IPS-18a (cell line): ENCODE measurements around the gene HAGHL.
"Not testable (repeated sequence)": the region's sequence is repeated elsewhere in the genome, so short reads cannot be mapped to it uniquely, and the experiment has no call there.

ENCODE experiments used
- H3K27ac ChIP-seq: one replicate; pipeline ENCODE4 v1.5.1; 2013; ENCODE audit warnings: low read length
- H3K27me3 ChIP-seq: one replicate; pipeline ENCODE4 v1.6.1; 2013; ENCODE audit warnings: mild to moderate bottlenecking, low read length; ENCODE audit not compliant: control insufficient read depth, insufficient read depth
- H3K36me3 ChIP-seq: one replicate; pipeline ENCODE4 v1.6.1; 2013; ENCODE audit warnings: low read depth, low read length; ENCODE audit not compliant: control insufficient read depth
- H3K4me1 ChIP-seq: one replicate; pipeline ENCODE4 v1.6.1; 2013; ENCODE audit warnings: low read depth, low read length; ENCODE audit not compliant: control insufficient read depth
- H3K4me3 ChIP-seq: one replicate; pipeline ENCODE4 v1.5.1; 2013; ENCODE audit warnings: low read length
- H3K9ac ChIP-seq: one replicate; pipeline ENCODE4 v1.6.1; 2013; ENCODE audit warnings: mild to moderate bottlenecking, low read length, moderate library complexity
- H3K9me3 ChIP-seq: one replicate; pipeline ENCODE4 v1.6.1; 2013; ENCODE audit warnings: low read depth, low read length; ENCODE audit not compliant: control insufficient read depth

The HAGHL gene

DNA sequence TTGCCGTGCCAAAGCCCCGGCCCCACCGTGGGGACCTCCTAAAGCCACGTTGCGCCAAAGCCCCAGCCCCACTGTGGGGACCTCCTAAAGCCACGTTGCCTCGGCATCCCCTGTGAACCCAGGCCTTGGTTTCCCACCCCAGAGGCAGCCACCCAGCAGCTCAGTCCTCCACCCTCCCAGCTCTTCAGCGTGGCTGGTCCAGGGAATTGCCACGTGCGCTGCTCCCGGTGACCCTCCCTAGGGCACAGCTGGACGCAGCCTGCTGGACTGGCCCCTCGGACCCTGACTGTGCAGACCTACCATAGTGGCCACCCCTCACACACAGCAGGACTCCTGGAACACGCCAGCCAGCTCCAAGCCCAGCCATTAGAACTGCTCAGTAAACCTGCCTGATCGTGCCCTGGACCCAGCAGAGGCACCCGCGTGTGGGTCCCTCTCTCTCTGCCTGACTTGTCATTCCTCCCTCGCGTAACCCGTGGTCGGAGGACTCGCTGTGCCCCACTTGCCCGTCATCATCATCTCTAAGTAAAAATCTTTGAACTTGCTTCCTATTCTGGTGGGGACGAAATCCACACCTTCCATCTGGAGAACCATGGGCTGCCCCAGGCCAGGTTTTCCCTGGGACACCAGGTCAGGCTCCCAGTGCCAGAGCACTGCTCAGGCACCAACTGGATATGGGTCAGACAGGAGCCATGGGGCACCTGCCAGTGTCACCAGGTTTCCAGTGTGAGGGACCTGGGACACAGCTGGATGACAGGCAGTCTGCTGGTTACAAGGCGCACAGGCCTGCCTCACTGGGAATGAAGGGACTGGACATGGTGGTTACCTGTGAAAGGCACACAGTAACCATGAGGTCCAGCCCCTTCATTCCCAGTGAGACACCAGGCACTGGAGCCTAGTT is 8.3 kb downstream of the HAGHL start:
- Histone ChIP-seq H3K9me3 (no peaks in the 10 kb centered on the region), H3K36me3 (peaks cover 5% of the 10 kb centered on the region), H3K27ac (no peak overlapping the region), H3K27me3 (no peaks in the 10 kb centered on the region), H3K9ac (no peak overlapping the region), H3K4me1 (no peaks in the 10 kb centered on the region), H3K4me3 (no peak overlapping the region)

DNA sequence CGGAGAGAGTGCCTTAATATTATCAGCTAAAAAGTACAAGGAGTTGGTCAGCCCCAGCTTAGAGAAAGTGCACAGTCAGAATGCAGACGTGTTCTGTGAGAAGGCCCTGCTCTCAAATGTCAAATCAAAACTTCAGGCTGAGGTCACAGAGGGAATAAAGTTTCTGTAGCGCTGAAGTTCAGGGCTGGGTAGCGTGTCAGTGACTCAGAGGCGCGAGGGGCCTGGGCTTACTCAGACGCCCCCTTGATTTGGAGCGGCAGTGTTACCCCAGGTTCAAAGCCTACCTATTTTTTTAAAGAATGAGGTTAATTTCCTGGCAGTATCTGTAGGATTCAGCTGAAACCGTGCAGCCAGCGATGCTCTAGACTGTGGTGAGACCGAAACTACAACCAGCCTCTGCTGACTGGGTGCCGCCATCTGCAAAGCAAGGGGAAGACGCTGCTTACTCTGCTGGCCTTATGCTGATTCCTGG is 9.1 kb downstream of the HAGHL start:
- Histone ChIP-seq H3K27ac (no peak overlapping the region), H3K4me1 (no peaks in the 10 kb centered on the region), H3K9me3 (no peaks in the 10 kb centered on the region), H3K36me3 (peaks cover 5% of the 10 kb centered on the region), H3K9ac (no peak overlapping the region), H3K27me3 (no peaks in the 10 kb centered on the region), H3K4me3 (no peak overlapping the region)

DNA sequence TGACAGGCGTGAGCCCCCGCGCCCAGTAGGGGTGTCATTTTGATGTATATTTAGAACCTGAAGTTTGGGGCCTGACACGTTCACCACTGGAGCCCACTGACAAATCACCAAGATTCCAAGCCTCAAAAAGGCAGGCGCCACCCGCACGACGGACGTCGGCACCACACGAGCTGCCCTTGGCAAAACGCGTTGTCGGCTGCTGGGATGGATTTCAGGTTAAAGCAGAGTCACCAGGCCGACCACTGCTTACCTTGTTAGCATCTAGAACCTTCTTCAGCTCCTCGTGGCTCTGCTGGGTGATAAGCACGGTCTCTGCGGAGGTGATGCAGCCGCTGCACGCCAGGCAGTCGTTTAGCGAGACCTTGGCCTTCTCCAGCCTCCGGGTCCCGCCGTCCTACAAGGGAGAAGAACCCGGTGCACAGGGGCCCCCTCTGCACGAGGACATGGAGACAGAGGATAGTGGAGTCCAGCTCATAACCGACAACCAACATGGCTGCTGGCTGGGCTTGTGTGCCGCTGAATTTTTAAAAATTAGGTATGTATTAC is 10.1 kb downstream of the HAGHL start:
- no peaks in the 10 kb centered on the region for H3K4me1 ChIP-seq
- H3K27me3 ChIP-seq = no peaks in the 10 kb centered on the region
- H3K9me3 ChIP-seq = no peaks in the 10 kb centered on the region
- H3K9ac ChIP-seq = no peak overlapping the region
- no peak overlapping the region for H3K27ac ChIP-seq
- peaks cover 5% of the 10 kb centered on the region for H3K36me3 ChIP-seq
- H3K4me3 ChIP-seq = no peak overlapping the region

DNA sequence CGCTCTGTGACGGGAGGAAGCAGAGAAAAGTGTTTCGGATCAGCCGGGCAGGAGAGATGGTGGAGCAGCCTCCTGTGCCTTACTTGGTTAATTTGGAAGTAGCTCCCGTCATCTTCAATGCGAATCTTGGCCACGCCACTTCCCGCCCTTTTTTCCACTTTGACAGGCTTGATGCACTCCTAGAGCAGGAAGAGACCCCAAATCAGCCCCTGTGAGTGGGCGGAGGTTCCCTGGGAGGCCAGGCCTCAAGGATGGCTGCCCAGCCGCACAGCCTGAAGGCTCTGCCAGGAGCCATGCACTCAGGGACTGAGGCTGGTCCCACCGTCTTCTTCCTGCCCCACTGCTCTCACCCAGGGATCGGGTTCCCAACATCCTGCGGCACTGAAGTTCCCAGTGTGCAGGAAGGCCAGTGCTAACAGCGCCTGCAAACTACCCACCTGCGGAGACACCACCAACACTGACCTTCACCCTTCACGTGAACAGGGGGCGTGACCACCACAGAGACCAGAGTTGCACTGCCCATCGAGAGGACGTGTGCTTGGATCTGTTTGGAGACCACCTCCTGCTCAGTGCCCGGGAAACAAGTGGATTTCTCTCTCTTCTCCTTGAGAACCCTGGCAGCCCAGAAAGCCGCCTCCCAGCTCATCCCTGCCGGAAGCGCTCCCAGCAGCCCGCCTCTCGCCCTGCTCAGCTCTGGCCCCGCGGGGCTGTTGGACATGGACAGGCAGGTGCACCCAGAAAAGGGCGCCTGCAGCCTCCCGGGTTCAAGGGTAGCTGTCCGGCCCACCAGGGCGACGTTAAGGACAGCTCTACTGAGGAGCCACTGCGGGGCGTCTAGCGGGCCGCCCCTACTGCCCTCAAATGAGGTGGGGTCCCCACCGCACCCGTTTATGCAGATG is 12.9 kb downstream of the HAGHL start:
- Histone ChIP-seq H3K27ac (no peak overlapping the region), H3K4me1 (no peaks in the 10 kb centered on the region), H3K4me3 (peak overlapping the region; percentile 75), H3K36me3 (peaks cover 5% of the 10 kb centered on the region), H3K9me3 (no peaks in the 10 kb centered on the region), H3K27me3 (no peaks in the 10 kb centered on the region), H3K9ac (peak overlapping the region; percentile 62)

DNA sequence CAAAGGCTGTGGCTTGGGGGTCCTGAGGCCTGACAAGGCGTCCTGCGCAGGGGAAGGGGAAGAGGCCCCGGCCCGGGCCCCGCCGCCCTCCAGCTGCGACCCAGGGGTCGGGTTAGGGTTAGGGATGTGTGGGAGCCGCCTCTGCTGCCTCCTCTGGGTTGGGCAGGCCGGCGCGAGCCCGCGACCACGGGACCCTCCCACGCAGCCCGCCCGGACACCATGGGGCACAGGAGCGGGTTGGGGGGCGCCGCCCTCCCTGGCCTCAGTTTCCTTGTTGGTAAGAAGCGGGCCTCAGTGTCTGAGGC is 13.5 kb downstream of the HAGHL start:
- H3K27ac ChIP-seq = no peak overlapping the region
- H3K9me3 ChIP-seq = no peaks in the 10 kb centered on the region
- H3K36me3 ChIP-seq = peaks cover 5% of the 10 kb centered on the region
- H3K9ac ChIP-seq = peak overlapping the region; percentile 62
- peak overlapping the region; percentile 75 for H3K4me3 ChIP-seq
- H3K4me1 ChIP-seq = no peaks in the 10 kb centered on the region
- H3K27me3 ChIP-seq = no peaks in the 10 kb centered on the region

DNA sequence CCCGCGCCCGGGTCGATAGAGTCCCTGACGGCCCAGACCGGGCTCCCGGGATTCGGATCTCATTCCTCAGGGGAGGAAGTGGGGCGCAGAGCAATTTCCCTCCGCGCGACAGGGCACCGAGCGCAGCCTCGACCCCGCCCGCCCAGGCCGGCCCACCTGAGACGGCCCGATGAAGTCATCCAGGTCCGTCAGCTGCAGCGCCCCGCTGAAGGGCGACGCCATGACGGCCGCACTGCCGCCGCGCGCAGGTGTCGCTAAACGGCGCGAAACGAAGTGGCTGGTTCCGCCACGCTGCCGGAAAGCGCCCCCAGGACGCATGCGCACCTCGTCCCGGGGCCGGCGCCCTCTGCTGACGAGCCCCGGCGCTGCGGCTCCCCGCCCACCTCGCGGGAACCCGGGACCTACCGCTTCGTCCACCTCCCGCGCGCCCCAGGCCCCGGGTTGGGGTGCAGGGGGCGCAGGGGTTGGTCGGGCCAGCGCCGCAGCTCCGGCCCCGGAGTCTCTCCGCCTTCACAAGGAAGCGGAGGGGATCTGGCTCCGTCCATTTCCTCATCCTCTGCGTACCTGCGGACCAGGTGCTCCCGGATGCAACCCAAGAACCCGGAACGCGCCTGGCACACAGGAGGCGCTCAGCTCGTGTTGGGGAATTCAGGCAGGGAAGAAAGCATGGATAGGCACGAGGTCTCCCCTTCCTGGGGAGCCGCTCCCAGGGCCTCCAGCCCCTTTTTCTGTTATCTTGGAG is 14.0 kb downstream of the HAGHL start, which contains the start of gene CIAO3:
Gene CIAO3 (minus strand): TSS at position 234 of the 742 bp plus-strand sequence. CDS start 12 bp downstream, at position 222.
- Histone ChIP-seq H3K36me3 (peaks cover 3% of the 10 kb centered on the region), H3K9me3 (no peaks in the 10 kb centered on the region), H3K4me1 (no peaks in the 10 kb centered on the region), H3K27me3 (no peaks in the 10 kb centered on the region), H3K27ac (peak within 1 kb of the TSS; percentile 75), H3K9ac (peak within 1 kb of the TSS; percentile 83), H3K4me3 (peak within 1 kb of the TSS; percentile 75)

DNA sequence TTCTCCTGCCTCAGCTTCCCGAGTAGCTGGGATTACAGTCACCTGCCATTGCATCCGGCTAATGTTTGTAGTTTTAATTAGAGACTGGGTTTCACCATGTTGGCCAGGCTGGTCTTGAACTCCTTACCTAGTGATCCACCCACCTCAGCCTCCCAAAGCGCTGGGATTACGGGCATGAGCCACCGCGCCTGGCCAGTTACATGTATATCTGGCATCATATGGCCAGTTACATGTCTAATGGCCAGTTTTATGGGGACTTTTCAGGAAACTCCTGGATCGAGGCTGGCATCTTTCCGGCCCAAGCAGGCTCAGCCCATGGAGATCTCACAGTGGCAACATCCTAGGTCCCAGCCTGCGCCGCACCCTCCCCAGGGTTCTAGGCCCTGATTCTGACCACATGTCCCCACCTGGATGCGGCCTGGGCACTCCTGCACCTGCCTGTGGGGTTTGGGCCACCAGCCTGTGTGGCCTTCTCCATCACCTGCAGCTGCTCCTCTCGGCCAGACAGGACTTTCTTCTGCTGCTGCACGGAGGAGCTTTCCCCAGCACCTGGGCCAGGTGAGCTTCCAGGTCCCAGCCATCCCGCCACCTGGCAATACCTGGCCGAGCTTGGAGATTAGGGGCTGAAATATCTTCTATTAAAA is 15.2 kb downstream of the HAGHL start:
- no peak overlapping the region for H3K9ac ChIP-seq
- no peaks in the 10 kb centered on the region for H3K9me3 ChIP-seq
- H3K4me3 ChIP-seq = no peak overlapping the region
- no peaks in the 10 kb centered on the region for H3K36me3 ChIP-seq
- no peaks in the 10 kb centered on the region for H3K27me3 ChIP-seq
- H3K4me1 ChIP-seq = no peaks in the 10 kb centered on the region
- no peak overlapping the region for H3K27ac ChIP-seq

DNA sequence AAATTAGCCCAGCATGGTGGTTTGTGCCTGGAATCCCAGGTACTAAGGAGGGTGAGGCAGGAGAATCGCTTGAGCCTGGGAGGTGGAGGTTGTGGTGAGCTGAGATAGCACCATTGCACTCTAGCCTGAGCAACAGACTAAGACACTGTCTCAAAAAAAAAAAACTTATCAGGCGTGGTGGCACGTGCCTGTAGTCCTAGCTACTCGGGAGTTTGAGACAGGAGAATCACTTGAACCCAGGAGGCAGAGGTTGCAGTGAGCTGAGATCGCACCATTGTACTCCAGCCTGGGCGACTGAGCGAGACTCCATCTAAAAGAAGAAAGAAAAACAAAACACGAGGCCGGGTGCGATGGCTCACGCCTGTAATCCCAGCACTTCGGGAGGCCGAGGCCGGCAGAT is 16.0 kb downstream of the HAGHL start:
- not testable (repeated sequence) for H3K9ac ChIP-seq, H3K9me3 ChIP-seq, H3K4me1 ChIP-seq, H3K36me3 ChIP-seq, H3K4me3 ChIP-seq, H3K27me3 ChIP-seq, H3K27ac ChIP-seq

DNA sequence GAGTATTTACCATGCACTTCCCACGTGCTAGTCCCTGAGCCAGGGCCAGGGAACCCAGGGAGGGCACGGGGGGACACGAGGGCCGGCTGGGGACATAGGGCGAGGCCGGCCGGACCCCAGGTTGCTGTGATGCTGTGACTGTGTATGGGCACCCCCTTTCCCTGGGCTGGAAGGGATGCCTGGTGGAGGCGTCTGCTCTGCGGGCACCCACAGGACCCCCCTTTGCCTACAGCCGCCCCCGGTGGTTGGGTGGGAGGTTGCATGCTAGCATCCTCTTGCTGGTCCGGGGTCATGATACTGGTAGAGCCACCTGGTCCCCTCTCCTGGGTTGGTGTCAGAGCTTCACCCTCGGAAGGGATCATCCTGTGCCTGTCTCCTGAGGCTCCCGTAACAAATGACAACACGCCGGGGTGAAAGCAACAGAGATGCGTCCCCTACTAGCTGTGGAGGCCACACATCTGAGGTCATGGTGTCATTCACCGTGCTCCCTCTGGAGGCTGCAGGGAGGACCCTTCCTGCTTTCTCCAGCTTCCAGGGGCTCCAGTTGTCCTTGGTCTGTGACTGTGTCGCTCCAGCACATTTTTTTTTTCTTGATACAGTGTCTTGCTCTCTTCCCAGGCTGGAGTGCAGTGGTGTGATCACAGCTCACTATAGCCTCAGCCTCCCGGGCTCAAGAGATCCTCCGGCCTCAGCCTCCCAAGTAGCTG is 17.0 kb downstream of the HAGHL start:
- H3K27me3 ChIP-seq = no peaks in the 10 kb centered on the region
- no peak overlapping the region for H3K9ac ChIP-seq
- no peaks in the 10 kb centered on the region for H3K9me3 ChIP-seq
- no peak overlapping the region for H3K4me3 ChIP-seq
- H3K4me1 ChIP-seq = no peaks in the 10 kb centered on the region
- H3K27ac ChIP-seq = no peak overlapping the region
- no peaks in the 10 kb centered on the region for H3K36me3 ChIP-seq

DNA sequence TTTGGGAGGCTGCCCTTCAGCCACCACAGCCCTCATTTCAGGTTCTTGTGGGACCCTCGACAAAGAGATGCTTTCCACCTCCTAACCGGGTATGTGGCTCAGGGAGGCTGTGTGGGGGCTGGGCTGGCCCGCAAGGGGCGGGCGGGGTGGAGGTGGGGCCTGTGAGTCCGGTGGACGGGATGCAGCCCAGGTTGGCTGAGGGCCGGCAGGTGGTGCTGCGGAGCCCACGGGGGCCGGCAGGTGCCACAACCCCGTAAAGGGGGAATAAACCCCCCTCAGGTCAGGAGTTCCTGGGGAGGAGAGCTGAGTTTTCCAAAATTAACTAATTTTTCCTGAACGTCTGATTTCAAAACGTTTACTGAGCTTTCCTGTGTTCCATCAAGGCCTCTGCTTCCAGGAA is 18.8 kb downstream of the HAGHL start:
- Histone ChIP-seq H3K27me3 (no peaks in the 10 kb centered on the region), H3K4me1 (peaks cover under 1% of the 10 kb centered on the region), H3K4me3 (no peak overlapping the region), H3K9me3 (no peaks in the 10 kb centered on the region), H3K36me3 (no peaks in the 10 kb centered on the region), H3K9ac (no peak overlapping the region), H3K27ac (no peak overlapping the region)
